HUES64 (cell line): Measurements from ENCODE around the gene BEST4. TPM values are rescaled to one million over a fixed set of nuclear protein-coding genes. Genes with fewer than 3 reads are reported as not detected.

ENCODE experiments used
- H3K27ac ChIP-seq: 2 replicates; pipeline ENCODE4 v1.7.0; 2013; ENCODE audit warnings: low read depth, low read length, inconsistent platforms
- H3K27me3 ChIP-seq: 2 replicates; pipeline ENCODE4 v1.6.1; 2013; ENCODE audit warnings: mild to moderate bottlenecking, low read length; ENCODE audit not compliant: insufficient read depth
- H3K36me3 ChIP-seq: 2 replicates; pipeline ENCODE4 v1.6.1; 2013; ENCODE audit warnings: mild to moderate bottlenecking, low read length; ENCODE audit not compliant: insufficient read depth
- H3K4me1 ChIP-seq: 2 replicates; pipeline ENCODE4 v1.6.1; 2013; ENCODE audit warnings: mild to moderate bottlenecking, low read length, moderate library complexity; ENCODE audit not compliant: insufficient read depth
- H3K4me3 ChIP-seq: 2 replicates; pipeline ENCODE4 v1.5.1; 2013; ENCODE audit warnings: mild to moderate bottlenecking, low read length, moderate library complexity
- H3K9ac ChIP-seq: 2 replicates; pipeline ENCODE4 v1.6.1; 2013; ENCODE audit warnings: mild to moderate bottlenecking, low read depth, low read length
- H3K9me3 ChIP-seq: 2 replicates; pipeline ENCODE4 v1.6.1; 2013; ENCODE audit warnings: low read depth, low read length; ENCODE audit not compliant: insufficient read depth
- WGBS: fragments of 150-250, 120-280 bp; methylation state at CpG from one replicate; pipeline ENCODE4 v1.1.7; 2013; ENCODE audit warnings: missing lambda C conversion rate; 5-methylcytosine and 5-hydroxymethylcytosine counted together
- polyA plus RNA-seq, 2 experiments: library from polyadenylated mRNA; stranded (reverse); fragments of 50-300 nt; gene quantifications; one replicate each; pipeline ENCODE4 v1.2.3, GENCODE V29; 2013

BEST4 gene
- polyA plus RNA-seq (2013, experiment 1 of 2): 0.55 TPM
- polyA plus RNA-seq (2013, experiment 2 of 2): 0.70 TPM

- H3K27me3 ChIP-seq: peaks cover 11% of the 10 kb centered on the region
- H3K9ac ChIP-seq: no peak within 1 kb of the TSS
- H3K9me3 ChIP-seq: no peaks in the 10 kb centered on the region
- H3K4me3 ChIP-seq: no peak within 1 kb of the TSS
- no peaks in the 10 kb centered on the region for H3K36me3 ChIP-seq
- 92% methylated on average over 9 of the region's 9 CpGs for WGBS
- H3K4me1 ChIP-seq: peaks cover 30% of the 10 kb centered on the region
- H3K27ac ChIP-seq: no peak within 1 kb of the TSS
Measured at GRCh38 chr1:44788120-44788860, at the start of gene BEST4. TSS of gene BEST4 (minus strand) at chr1:44788170. CDS start at chr1:44787705, 465 bp downstream.

GRCh38 chr1:44835738-44836675, 48.0 kb upstream of the BEST4 start:
- peaks cover 11% of the 10 kb centered on the region; the same call in 1 of the 2 replicates for H3K4me1 ChIP-seq
- no peaks in the 10 kb centered on the region for H3K36me3 ChIP-seq
- H3K9me3 ChIP-seq: no peaks in the 10 kb centered on the region
- no peak overlapping the region for H3K4me3 ChIP-seq
- no peak overlapping the region for H3K27ac ChIP-seq
- 74% methylated on average over 23 of the region's 23 CpGs for WGBS
- no peak overlapping the region for H3K9ac ChIP-seq
- H3K27me3 ChIP-seq: no peaks in the 10 kb centered on the region; the same call in 1 of the 2 replicates

GRCh38 chr1:44834328-44834727, 46.4 kb upstream of the BEST4 start:
- no peak overlapping the region for H3K9ac ChIP-seq
- WGBS: 89% methylated on average over 7 of the region's 7 CpGs
- no peak overlapping the region for H3K27ac ChIP-seq
- H3K9me3 ChIP-seq: no peaks in the 10 kb centered on the region
- no peaks in the 10 kb centered on the region for H3K27me3 ChIP-seq
- no peaks in the 10 kb centered on the region for H3K36me3 ChIP-seq
- H3K4me3 ChIP-seq: no peak overlapping the region
- peaks cover 11% of the 10 kb centered on the region; the same call in 1 of the 2 replicates for H3K4me1 ChIP-seq

- no peak overlapping the region for H3K4me3 ChIP-seq
Measured at GRCh38 chr1:44832056-44832705, 44.2 kb upstream of the BEST4 start.

DNA sequence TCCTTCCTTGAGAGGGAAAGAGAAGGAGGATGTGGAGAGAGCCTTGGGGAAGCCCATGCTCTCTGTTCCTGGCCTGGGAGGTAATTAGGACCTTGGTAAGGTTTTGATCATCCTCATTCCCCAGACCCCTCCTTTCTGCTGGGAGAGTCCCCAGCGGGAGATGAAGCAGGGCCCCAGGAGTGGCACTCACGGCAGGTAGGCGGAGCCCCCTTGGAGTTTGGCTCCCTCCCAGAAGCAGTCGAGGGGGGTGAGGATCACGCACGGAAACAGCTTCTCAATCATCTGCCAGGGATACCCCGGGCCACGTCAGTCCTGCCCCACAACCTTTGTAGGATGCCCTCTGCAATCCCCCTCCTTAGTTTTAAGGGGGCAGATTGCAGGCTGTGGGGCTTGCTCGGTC, 43.5 kb upstream of the BEST4 start:
- Histone ChIP-seq H3K36me3 (no peaks in the 10 kb centered on the region), H3K4me1 (peaks cover 11% of the 10 kb centered on the region; the same call in 1 of the 2 replicates), H3K27me3 (no peaks in the 10 kb centered on the region), H3K9ac (no peak overlapping the region), H3K27ac (no peak overlapping the region), H3K4me3 (no peak overlapping the region), H3K9me3 (no peaks in the 10 kb centered on the region)
- 58% methylated on average over 9 of the region's 9 CpGs for WGBS

More at GRCh38 chr1:44832056-44832705, 44.2 kb upstream of the BEST4 start:
- Histone ChIP-seq H3K9ac (no peak overlapping the region), H3K9me3 (no peaks in the 10 kb centered on the region), H3K4me1 (peaks cover 11% of the 10 kb centered on the region; the same call in 1 of the 2 replicates), H3K36me3 (no peaks in the 10 kb centered on the region), H3K27ac (no peak overlapping the region), H3K27me3 (no peaks in the 10 kb centered on the region)
- 78% methylated on average over 11 of the region's 13 CpGs for WGBS

DNA sequence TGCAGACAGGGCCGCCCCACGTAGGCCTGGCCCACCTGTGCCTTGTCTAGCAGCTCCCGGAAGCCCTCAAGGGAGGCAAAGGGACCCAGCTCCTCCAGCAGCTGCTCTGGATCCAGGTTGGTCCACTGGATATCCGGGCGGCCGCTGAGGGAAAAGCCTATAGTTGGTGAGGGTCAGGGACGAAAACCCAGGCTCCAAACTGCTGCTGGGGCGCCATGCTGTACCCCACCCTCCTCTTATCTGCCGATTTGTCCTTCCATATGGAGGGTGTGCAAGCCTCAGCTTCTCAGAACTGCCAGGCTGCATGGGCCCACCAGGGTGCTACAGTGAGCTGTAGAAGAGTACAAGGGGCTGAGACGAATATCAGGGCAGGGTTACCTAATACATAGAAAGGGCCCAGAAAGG, 42.9 kb upstream of the BEST4 start:
- Histone ChIP-seq H3K4me1 (peaks cover 11% of the 10 kb centered on the region; the same call in 1 of the 2 replicates), H3K9me3 (no peaks in the 10 kb centered on the region), H3K4me3 (no peak overlapping the region), H3K27me3 (no peaks in the 10 kb centered on the region), H3K36me3 (no peaks in the 10 kb centered on the region), H3K27ac (no peak overlapping the region), H3K9ac (no peak overlapping the region)
- 87% methylated on average over 10 of the region's 10 CpGs for WGBS

DNA sequence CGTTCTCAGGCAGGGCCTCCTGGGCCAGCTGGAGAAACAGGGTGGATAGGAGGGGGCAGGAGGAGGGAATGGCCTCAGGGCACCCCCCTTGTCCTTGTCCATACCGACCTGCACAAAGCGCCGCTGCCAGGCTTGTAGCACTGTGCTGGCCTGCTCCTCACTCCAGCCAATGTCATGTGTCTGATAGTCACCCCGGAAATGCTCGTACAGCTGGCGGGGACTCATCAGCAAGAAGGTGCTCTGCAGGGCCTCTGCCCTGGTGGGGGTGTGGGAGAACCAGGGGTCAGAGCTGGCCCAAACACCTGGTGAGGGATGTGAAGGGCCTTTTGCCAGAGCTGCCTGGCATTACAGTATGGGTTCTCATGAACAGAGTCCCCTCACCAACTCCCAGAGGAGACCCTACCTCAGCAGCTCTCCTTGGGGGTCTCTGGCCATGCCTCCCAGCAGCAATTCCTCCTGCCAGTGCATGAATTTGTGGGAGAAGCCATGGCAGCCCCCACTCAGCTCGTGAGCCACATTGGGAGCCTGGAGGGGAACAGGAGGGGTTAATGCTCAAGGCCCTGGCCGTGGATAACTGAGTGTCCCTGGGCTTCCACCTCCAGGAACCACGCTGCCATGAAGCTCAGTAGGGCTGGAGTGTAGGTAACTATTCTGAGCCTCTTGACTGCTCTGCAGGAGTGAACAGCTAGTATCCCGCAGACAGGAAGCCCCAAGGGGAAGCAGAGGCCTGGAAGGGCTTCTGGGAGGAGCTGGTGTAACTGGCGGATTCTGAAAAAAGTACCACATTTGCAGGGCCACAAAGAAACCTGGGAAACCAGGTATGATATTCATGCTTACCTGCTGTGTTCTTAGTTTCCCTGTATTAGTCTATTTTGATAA, 41.8 kb upstream of the BEST4 start:
- Histone ChIP-seq H3K4me3 (no peak overlapping the region), H3K27me3 (no peaks in the 10 kb centered on the region), H3K9ac (no peak overlapping the region), H3K4me1 (peaks cover 11% of the 10 kb centered on the region; the same call in 1 of the 2 replicates), H3K9me3 (no peaks in the 10 kb centered on the region), H3K36me3 (no peaks in the 10 kb centered on the region), H3K27ac (no peak overlapping the region)
- WGBS: 88% methylated on average over 12 of the region's 12 CpGs

- Histone ChIP-seq H3K9me3 (no peaks in the 10 kb centered on the region), H3K27me3 (no peaks in the 10 kb centered on the region), H3K27ac (no peak overlapping the region), H3K4me1 (peaks cover 11% of the 10 kb centered on the region; the same call in 1 of the 2 replicates), H3K4me3 (no peak overlapping the region), H3K9ac (no peak overlapping the region), H3K36me3 (no peaks in the 10 kb centered on the region)
- 95% methylated on average over 15 of the region's 15 CpGs for WGBS
Measured at GRCh38 chr1:44828841-44829440, 41.0 kb upstream of the BEST4 start.

- Histone ChIP-seq H3K27me3 (no peaks in the 10 kb centered on the region), H3K36me3 (no peaks in the 10 kb centered on the region), H3K9ac (no peak overlapping the region), H3K4me3 (no peak overlapping the region), H3K27ac (no peak overlapping the region), H3K4me1 (peaks cover 11% of the 10 kb centered on the region; the same call in 1 of the 2 replicates), H3K9me3 (no peaks in the 10 kb centered on the region)
- WGBS: 93% methylated on average over 21 of the region's 21 CpGs
Measured at GRCh38 chr1:44828003-44828651, 40.2 kb upstream of the BEST4 start.
